ENCODE measurements around the gene RCN1.

Gene RCN1

GRCh38 chr11:32082346-32082986 is 8.4 kb upstream of the RCN1 start:
- no peak for TF ChIP-seq CTCF (IDR thresholded peaks at IDR 0.05; ENCODE audit: insufficient read depth, low read length)
- TF ChIP-seq POLR2AphosphoS5 (IDR thresholded peaks at IDR 0.05; ENCODE audit: low read depth) = no peak
- no peak for TF ChIP-seq REST (IDR thresholded peaks at IDR 0.05; ENCODE audit: insufficient replicate concordance, low read depth)
- no peak for TF ChIP-seq SPI1 (IDR thresholded peaks at IDR 0.05; ENCODE audit: borderline replicate concordance, low read depth)
- TF ChIP-seq GABPA (IDR thresholded peaks at IDR 0.05; ENCODE audit: low read depth) = no peak
- Histone ChIP-seq H3K27me3 (ENCODE audit: insufficient read depth, poor library complexity, severe bottlenecking) (peaks cover under 1% of the 10 kb centered on the region), H3K4me3 (replicated peaks; ENCODE audit: insufficient read depth, low read length) (no peak overlapping the region), H3K27ac (replicated peaks) (no peak overlapping the region)
- DNase-seq (ENCODE audit: low read depth in 1 of 2, low spot score in 1 of 2) = no peak

- DNase-seq (ENCODE audit: low read depth in 1 of 2, low spot score in 1 of 2) = no peak
- H3K4me3 ChIP-seq (replicated peaks; ENCODE audit: insufficient read depth, low read length) = no peak overlapping the region
- H3K27me3 ChIP-seq (ENCODE audit: insufficient read depth, poor library complexity, severe bottlenecking) = peaks cover 23% of the 10 kb centered on the region
- no peak for TF ChIP-seq POLR2AphosphoS5 (IDR thresholded peaks at IDR 0.05; ENCODE audit: low read depth)
- no peak for TF ChIP-seq CTCF (IDR thresholded peaks at IDR 0.05; ENCODE audit: insufficient read depth, low read length)
- no peak for TF ChIP-seq GABPA (IDR thresholded peaks at IDR 0.05; ENCODE audit: low read depth)
- no peak for TF ChIP-seq REST (IDR thresholded peaks at IDR 0.05; ENCODE audit: insufficient replicate concordance, low read depth)
- no peak for TF ChIP-seq SPI1 (IDR thresholded peaks at IDR 0.05; ENCODE audit: borderline replicate concordance, low read depth)
- H3K27ac ChIP-seq (replicated peaks) = no peak overlapping the region
Measured at GRCh38 chr11:32087597-32087996, 3.3 kb upstream of the RCN1 start.

- H3K27ac ChIP-seq (replicated peaks) = no peak overlapping the region
Measured at GRCh38 chr11:32088117-32088941, 2.5 kb upstream of the RCN1 start.

More at GRCh38 chr11:32088117-32088941, 2.5 kb upstream of the RCN1 start:
- DNase-seq (ENCODE audit: low read depth in 1 of 2, low spot score in 1 of 2) = no peak
- peaks cover 23% of the 10 kb centered on the region for H3K27me3 ChIP-seq (ENCODE audit: insufficient read depth, poor library complexity, severe bottlenecking)
- H3K4me3 ChIP-seq (replicated peaks; ENCODE audit: insufficient read depth, low read length) = no peak overlapping the region
- no peak for TF ChIP-seq REST (IDR thresholded peaks at IDR 0.05; ENCODE audit: insufficient replicate concordance, low read depth)
- no peak for TF ChIP-seq GABPA (IDR thresholded peaks at IDR 0.05; ENCODE audit: low read depth)
- TF ChIP-seq SPI1 (IDR thresholded peaks at IDR 0.05; ENCODE audit: borderline replicate concordance, low read depth) = no peak
- TF ChIP-seq POLR2AphosphoS5 (IDR thresholded peaks at IDR 0.05; ENCODE audit: low read depth) = no peak
